Measurements from ENCODE around the gene VMP1.

VMP1 gene

DNA sequence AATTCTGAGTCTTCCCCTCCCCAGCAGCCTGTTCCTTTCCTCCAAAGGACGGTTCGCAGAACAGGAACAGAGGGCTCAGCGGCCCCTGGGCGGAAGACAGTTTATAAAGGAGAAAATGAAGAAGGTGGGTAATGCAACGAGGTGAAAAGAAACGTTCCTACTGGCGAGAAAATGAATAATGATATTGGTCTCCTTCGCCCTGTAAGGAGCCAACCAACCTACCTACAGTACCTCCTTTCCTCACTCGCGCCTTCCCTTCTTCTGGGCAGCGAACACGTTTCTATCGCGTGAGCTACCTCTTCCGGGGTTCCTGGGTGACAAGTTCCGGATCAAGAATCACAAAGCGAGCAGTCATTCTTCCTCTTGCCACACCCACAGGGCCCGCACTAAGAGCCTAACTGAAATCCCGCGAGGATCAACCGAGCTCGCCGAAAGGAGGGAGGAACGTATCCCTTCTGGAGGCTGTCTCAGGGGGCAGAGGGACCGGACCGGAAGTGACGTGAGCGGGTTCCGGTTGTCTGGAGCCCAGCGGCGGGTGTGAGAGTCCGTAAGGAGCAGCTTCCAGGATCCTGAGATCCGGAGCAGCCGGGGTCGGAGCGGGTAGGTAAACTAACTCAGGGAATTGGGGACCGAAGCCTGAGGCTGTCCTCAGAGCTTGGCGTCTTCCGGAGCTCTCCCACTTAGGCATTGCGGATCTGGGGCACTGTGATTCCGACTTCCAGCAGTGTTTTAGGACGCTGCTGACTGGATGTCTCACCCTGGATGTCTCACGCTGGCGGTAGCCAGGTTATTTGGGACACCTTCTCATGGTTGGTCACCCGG lies at the start of gene VMP1, which contains the start of gene PTRH2:
Gene VMP1, plus strand, starts transcription at position 506 of the 822 bp plus-strand sequence. CDS start 23,793 bp downstream, outside the sequence.
Gene PTRH2, minus strand, starts transcription at position 282 of the 822 bp plus-strand sequence. CDS start 9,452 bp downstream, outside the sequence.
- DNase-seq, result peak; percentile 98

GRCh38 chr17:59666235-59666634 lies 41.2 kb upstream of the VMP1 start:
- no peak for DNase-seq

- no peak for DNase-seq
Observed at GRCh38 chr17:59668816-59669215, 38.6 kb upstream of the VMP1 start.

GRCh38 chr17:59669411-59669810 lies 38.0 kb upstream of the VMP1 start:
- DNase-seq, result no peak

DNA sequence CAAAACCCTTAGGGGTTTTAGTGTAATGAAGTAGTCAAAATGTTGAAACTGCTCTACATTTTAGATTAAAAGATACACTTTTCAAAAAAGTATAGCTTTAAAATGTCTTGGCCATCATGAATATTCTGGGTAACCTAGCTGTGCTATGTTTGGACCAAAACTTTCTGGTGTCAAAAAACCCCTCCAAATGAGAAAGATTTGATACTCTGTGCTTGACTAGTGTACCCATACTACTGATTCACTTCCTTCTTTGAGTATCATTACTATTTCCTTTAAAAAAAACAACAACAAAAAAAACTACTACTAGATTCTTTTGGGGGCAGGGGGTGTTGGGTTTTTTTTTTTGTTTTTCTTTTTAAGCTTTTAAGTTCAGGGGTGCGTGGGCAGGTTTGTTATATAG lies 37.5 kb upstream of the VMP1 start:
- DNase-seq, result no peak

DNA sequence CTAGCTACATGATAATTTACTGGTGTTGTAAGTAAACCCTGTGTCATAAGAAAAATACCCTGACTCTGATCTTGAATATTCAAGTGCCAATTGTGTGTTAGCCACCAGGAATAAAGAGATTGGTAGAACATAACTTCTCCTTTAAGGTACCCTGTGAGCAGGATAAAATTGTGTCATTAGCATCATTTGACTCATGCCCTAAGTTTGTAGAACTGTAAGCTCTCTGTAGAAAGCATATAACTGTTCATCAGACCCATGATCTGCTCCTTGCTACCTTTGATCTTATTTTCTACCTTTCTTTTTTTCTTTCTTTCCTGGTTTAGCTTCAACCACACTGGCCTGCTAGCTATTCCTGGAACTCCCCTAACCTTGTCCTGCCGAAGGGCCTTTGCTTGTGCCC lies 36.1 kb upstream of the VMP1 start:
- DNase-seq, result no peak

- DNase-seq, result no peak
Observed at GRCh38 chr17:59675231-59675630, 32.2 kb upstream of the VMP1 start.

DNA sequence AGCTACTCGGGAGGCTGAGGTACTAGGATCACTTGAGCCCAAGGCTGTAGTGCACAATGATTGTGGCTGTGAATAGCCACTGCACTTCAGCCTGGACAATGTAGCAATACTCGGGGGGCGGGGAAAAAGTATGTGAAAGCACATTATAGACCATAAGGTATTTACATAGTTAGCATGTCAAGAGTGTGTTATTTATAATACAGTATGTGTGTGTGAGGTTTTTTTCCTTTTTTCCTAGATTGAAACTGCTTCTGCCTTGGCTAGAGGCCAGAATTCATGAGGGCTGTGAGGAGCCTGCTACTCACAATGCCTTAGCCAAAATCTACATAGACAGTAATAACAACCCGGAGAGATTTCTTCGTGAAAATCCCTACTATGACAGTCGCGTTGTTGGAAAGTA lies 30.7 kb upstream of the VMP1 start:
- no peak for DNase-seq

GRCh38 chr17:59678918-59679317 lies 28.5 kb upstream of the VMP1 start:
- no peak for DNase-seq

- no peak for DNase-seq
Observed at GRCh38 chr17:59680314-59680713, 27.1 kb upstream of the VMP1 start.

GRCh38 chr17:59683283-59683682 lies 24.2 kb upstream of the VMP1 start:
- DNase-seq, result no peak

- DNase-seq, result no peak
Observed at GRCh38 chr17:59684967-59685366, 22.5 kb upstream of the VMP1 start.

DNA sequence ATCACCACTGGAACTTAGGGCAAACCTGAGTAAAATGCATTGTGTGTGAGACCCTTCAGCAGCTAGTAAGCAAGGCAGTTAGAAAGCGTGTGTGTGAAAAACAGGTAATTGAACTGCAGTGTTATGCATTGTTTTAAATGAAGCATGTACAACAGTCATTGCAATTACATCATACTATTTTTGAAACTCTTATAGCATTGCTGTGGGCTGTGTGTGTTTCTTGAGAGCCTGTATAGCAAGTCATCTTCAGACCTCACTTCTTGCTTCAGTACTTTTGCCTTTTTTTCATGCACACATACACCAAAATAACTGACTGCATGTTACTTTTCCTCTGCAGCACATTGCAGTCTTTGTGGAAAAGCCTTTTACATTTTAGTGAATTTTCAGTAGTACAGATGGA lies 19.4 kb upstream of the VMP1 start:
- no peak for DNase-seq

- DNase-seq, result no peak
Observed at GRCh38 chr17:59688496-59688895, 19.0 kb upstream of the VMP1 start.

DNA sequence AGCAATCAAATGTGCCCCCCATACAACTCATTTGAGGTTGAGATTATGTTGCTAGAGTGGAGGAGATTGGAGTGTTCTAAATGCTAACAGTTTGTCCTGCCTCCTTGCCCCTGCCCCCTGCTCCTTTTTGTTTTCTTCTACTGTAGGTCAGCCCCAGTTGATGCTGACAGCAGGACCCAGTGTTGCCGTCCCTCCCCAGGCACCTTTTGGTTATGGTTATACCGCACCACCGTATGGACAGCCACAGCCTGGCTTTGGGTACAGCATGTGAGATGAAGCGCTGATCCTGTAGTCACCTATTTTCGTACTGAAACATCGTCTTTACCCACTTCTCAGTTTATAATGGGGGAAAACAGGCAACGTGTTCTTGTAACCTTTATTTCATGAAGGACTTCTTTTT lies 13.9 kb upstream of the VMP1 start:
- no peak for DNase-seq

DNA sequence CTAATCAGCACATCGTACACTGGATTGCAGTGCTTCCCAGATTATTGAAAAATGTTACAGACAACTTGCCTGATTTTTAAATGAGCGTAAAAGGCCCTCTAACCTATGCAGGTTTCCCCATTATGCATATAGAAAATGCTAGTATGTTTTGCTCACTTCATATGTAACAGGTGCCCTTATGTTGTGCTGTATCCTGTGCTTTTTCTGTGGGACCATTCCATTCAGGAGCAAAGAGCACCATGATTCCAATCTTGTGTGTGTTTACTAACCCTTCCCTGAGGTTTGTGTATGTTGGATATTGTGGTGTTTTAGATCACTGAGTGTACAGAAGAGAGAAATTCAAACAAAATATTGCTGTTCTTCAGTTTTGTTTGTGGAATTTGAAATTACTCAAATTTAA lies 13.1 kb upstream of the VMP1 start:
- DNase-seq, result no peak

- no peak for DNase-seq
Observed at GRCh38 chr17:59695945-59696681, 11.3 kb upstream of the VMP1 start.

GRCh38 chr17:59696682-59697277 lies 10.7 kb upstream of the VMP1 start:
- DNase-seq, result no peak

DNA sequence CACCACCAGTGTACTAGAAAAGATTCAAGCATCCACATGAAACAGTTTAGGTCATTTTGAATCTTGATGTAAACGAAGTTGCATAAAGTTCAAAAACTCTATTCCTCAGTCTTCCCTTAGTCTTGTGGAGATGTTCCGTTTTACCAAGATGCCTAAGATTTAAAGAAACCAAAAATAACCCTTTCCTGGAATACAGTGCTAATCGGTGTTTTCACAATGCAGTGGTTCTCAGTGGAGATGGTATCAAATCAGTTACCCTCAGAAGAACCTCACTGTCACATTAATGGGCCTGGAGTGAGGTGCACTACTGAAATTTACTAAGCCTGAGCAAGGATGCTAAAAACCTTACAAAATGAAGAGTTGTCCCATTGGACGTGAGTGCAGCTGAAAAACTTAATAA lies 9.3 kb upstream of the VMP1 start:
- no peak for DNase-seq

GRCh38 chr17:59699218-59699617 lies 8.2 kb upstream of the VMP1 start:
- DNase-seq, result no peak

DNA sequence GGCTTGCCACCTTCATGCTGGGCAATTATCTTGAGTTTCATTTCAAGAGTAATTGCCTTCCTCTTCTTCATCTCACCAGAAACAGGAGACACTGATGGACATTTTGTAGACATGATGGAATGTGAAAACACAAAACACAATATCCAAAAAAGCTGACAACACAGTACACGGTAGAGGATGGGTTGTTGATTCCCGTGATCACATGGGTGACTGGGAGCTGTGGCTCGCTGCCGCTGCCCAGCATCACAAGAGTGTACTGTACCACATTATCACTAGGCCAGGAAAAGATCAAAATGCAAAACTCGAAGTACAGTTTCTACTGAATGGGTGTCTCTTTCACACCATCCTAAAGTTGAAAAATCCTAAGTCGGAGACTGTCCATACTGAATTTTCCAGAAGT lies 7.7 kb upstream of the VMP1 start:
- no peak for DNase-seq

GRCh38 chr17:59702304-59702703 lies 5.2 kb upstream of the VMP1 start:
- no peak for DNase-seq

DNA sequence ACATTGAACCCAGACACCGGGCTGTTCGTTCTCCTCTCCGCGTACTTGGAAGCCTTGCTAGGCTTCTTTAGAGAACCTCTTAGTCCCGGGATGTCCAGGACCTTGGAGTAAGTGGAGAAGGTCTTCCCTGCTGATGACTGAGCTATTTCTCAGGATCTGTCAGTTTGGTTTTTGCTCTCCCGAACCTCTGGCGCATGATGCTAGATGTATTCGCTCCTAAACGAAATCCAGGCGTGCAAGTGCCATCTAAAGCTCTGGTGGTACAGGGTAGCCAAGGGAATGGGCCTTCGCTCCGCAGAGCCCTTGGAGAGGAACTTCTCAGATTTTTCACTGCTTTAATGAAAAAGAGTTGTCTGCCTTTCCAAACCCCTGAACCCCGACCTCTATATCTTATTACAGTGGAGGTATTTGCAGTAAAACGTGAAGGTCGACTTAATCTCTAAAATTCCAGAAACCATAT lies 547 bp downstream of the VMP1 start:
- DNase-seq, result no peak

DNA sequence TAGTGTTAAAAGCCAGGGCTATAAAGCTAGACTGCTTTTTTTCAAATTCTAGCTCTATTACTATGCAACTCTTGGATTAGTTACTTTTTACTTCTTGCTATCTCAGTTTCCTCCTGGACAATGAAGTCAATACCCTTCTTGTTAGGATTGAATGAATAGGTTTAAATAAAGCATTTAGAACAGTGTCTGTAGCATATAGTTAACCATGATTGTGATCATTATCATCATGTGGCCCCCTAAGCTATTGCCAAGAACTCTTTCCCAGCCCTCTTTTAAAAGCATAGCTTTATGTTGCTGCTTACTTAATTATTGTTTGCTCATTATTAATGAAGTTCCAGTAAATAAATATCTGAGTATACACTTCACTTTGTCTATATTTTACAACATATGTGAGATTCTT lies 4.5 kb downstream of the VMP1 start:
- DNase-seq, result no peak
